Ishikawa (cell line): ENCODE results near the gene OLFML2B.

Experiments used
- CEBPB ChIP-seq: IDR thresholded peaks from 2 replicates; pipeline ENCODE4 v1.6.1; 2012
- EP300 ChIP-seq: IDR thresholded peaks from 2 replicates; pipeline ENCODE4 v1.6.1; 2012; ENCODE audit warnings: borderline replicate concordance
- FOXM1 ChIP-seq: IDR thresholded peaks from 2 replicates; pipeline ENCODE4 v1.6.1; 2012; ENCODE audit warnings: low read depth, borderline replicate concordance
- MAX ChIP-seq: IDR thresholded peaks from 2 replicates; pipeline ENCODE4 v1.6.1; 2012
- NFIC ChIP-seq: IDR thresholded peaks from 2 replicates; pipeline ENCODE4 v1.6.1; 2012
- REST ChIP-seq: IDR thresholded peaks from 2 replicates; pipeline ENCODE4 v1.6.1; 2012; ENCODE audit warnings: low read depth, mild to moderate bottlenecking
- TCF12 ChIP-seq: IDR thresholded peaks from 2 replicates; pipeline ENCODE4 v1.6.1; 2012; ENCODE audit warnings: low read depth
- TEAD4 ChIP-seq: IDR thresholded peaks from 2 replicates; pipeline ENCODE4 v1.6.1; 2012
- USF1 ChIP-seq: IDR thresholded peaks from 2 replicates; pipeline ENCODE4 v1.6.1; 2012
- YY1 ChIP-seq: IDR thresholded peaks from 2 replicates; pipeline ENCODE4 v1.6.1; 2012; ENCODE audit warnings: low read depth

The OLFML2B gene

GRCh38 chr1:161935264-161935663 lies 88.4 kb downstream of the OLFML2B start:
- TF ChIP-seq TCF12 = no peak
- no peak for TF ChIP-seq USF1
- TF ChIP-seq REST = no peak
- TF ChIP-seq YY1 = no peak
- TF ChIP-seq CEBPB = no peak
- no peak for TF ChIP-seq MAX
- TF ChIP-seq EP300 = no peak
- TF ChIP-seq NFIC = no peak

- TF ChIP-seq TCF12 (no peak), TEAD4 (no peak), CEBPB (no peak), MAX (no peak), EP300 (no peak), YY1 (no peak), FOXM1 (no peak)
Measured at GRCh38 chr1:161933592-161934588, 89.8 kb downstream of the OLFML2B start.
